HG03439 (cell line): ENCODE measurements around the gene GMPR2.

Experiments used
- ATAC-seq: cut with Tn5 transposase; IDR thresholded peaks from one replicate; pipeline ENCODE4 v1.9.1; 2021; ENCODE audit warnings: mild to moderate bottlenecking, moderate library complexity; ENCODE audit not compliant: unreplicated experiment

The GMPR2 gene

GRCh38 chr14:24232645-24233537 lies at the start of gene GMPR2:
Gene GMPR2, plus strand, starts transcription at chr14:24232929. Its CDS starts 325 bp downstream, at chr14:24233254.
- ATAC-seq, result peak; percentile 47

- ATAC-seq, result no peak
Observed at GRCh38 chr14:24183014-24183481, 49.7 kb upstream of the GMPR2 start.

GRCh38 chr14:24184104-24184970 lies 48.4 kb upstream of the GMPR2 start:
- ATAC-seq, result no peak

GRCh38 chr14:24185026-24185425 lies 47.7 kb upstream of the GMPR2 start:
- ATAC-seq, result no peak

- no peak for ATAC-seq
Observed at GRCh38 chr14:24185741-24186140, 47.0 kb upstream of the GMPR2 start.

DNA sequence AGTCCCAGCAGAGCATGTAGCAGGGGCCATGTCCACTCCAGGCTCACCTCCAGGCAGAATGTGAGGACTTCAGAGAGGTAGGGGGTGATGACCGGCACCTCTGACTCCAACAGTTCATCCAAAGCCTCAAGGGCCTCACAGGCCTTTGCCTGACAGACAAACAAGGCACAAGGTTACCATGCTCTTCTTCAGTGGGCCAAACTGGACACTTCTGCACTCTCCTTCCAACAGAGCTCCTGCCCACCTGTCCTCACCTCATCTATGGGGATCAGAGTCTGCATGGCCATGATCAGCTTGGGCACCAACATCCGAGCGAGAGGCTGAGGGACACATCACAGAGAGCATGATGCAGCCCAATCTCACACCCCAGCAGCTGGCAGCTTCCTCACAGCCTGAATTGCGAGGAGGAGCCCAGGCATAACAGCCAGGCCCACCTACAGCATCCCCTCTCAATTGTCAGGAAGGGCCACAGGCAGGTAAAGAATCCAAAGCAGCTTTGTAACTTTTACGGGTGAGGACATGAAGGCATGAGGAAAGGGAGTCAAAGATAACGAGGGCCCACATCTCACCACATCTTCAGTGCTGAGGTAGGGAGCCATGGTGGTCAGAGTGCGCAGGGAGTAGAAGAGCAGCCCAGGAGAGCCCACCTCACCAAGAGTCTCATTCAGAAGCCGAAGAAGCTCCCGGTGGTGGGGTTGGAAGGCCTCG lies 45.7 kb upstream of the GMPR2 start:
- ATAC-seq, result no peak

- ATAC-seq, result no peak
Observed at GRCh38 chr14:24187539-24187915, 45.2 kb upstream of the GMPR2 start.

GRCh38 chr14:24188251-24189058 lies 44.3 kb upstream of the GMPR2 start, which contains the start of gene IPO4:
Gene IPO4, minus strand, starts transcription at chr14:24188816. Its CDS starts 29 bp downstream, at chr14:24188787.
- ATAC-seq, result peak; percentile 63

DNA sequence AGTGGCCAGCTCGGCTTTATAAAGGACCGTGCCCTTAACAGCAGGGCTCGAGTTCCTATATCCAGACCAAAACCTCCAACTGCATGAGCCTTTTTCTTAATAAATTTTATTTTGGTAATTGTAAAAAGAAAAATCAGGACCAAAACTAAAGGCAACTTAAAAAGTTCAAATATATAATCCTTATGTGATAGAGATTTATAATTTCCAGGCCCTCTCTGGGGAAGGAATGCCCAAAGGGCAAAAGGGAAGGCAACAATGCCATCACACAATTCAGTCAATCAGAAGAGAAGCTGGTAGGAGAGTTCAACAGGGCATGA lies 43.7 kb upstream of the GMPR2 start:
- no peak for ATAC-seq

DNA sequence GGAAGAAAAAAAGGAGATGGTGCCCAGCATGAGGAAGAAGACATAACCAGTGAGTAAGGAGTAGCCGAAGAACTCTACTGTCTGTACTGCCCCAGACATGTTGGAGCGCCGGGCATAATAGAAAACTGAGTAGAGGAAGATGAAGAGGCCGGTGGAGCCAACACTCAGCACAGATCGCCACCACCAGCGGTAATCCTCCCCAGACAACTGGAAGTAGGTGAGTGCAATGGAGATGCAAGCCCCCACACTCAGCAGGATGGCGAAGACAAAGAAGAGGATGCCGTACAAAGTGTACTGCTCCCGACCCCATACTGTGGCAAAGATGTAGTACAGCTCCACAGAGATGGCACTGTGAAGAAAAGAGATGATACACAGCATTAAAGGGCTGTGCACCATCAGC lies 43.3 kb upstream of the GMPR2 start:
- ATAC-seq, result no peak

GRCh38 chr14:24190416-24190815 lies 42.3 kb upstream of the GMPR2 start:
- no peak for ATAC-seq

- ATAC-seq, result no peak
Observed at GRCh38 chr14:24192933-24193332, 39.8 kb upstream of the GMPR2 start.

DNA sequence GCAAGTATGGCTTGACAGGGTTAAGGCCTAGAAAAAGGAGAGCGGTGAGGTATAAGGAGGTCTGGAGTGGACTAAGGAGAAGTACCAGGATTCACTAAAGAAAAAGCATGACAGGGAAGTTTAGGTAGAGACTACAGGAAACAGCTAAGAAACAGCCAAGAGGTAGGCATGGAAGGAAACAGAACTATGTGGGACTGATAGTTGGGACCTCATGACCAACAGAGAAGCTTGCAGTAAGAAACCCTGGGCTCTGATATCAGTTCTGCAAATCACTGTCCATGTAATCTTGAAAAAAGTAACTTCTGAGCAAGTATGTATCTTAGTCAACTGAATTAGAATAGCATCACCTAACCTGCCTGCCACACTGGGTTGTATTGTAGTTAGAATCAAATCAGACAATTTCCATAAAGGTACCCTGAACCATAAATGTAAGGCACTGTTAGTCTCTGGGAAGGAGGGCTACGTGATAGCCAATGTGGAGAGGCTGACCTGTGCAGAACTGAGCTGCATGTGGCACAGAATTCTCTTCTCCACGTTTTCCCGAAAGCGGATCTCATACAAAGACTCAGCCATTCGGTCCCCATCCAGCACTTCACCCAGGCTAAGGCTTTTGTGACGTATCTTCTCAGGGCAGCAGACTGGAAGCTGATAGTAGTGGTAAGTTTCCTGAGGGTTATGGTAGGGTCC lies 38.4 kb upstream of the GMPR2 start:
- ATAC-seq, result no peak

- ATAC-seq, result no peak
Observed at GRCh38 chr14:24194873-24195185, 37.9 kb upstream of the GMPR2 start.

GRCh38 chr14:24195186-24196070 lies 37.3 kb upstream of the GMPR2 start, which contains the start of gene TM9SF1:
Gene TM9SF1, minus strand, starts transcription at chr14:24195441. Its CDS starts 422 bp downstream, at chr14:24195019.
- ATAC-seq, result peak; percentile 82

DNA sequence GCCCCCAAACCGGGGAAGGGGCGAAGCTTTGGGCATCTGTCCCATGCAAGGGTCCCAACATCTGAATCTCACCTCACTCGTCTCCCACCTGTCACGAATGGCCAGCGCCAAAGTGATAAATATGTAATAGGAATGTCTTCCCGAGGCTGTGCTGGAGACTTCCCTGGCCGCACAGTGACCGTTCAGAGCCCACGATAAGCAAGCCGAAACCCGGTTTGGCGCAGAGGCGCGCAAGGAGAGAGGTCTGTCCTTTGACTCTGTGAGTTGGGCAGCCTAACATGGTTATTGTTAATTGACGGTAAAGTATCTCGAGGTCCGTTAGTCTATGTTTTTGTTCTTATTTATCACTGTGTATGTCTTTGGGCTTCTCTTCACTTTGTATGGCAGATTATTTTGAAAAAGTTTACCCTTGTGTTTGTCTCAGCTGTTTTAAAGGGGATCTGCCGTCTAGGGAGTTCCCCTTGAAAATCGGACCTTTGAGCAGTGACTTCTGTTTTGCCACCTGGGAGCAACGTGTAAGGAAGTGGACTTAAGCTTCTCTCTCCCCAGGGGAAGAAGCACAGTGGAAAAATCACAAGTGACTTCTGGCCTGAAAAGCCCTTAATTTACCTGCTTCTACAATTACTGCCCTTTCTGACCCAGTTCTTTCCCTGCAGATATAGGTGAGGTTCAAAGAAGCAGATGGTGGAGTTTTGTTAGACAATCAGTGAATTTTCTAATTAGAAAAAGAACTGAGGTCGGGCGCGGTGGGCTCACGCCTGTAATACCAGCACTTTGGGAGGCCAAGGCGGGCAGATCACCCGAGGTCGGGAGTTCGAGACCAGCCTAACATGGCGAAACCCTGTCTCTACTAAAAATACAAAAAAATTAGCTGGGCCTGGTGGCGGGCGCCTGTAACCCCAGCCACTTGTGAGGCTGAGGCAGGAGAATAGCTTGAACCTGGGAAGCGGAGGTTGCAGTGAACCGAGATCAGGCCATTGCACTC lies 36.4 kb upstream of the GMPR2 start:
- ATAC-seq, result peak; percentile 25

- ATAC-seq, result no peak
Observed at GRCh38 chr14:24197056-24197450, 35.7 kb upstream of the GMPR2 start.
